HUES64 (cell line): ENCODE results near the gene KLK8.

Experiments
- H3K27ac ChIP-seq: 2 replicates; pipeline ENCODE4 v1.7.0; 2013; ENCODE audit warnings: low read depth, low read length, inconsistent platforms
- H3K27me3 ChIP-seq: 2 replicates; pipeline ENCODE4 v1.6.1; 2013; ENCODE audit warnings: mild to moderate bottlenecking, low read length; ENCODE audit not compliant: insufficient read depth
- H3K36me3 ChIP-seq: 2 replicates; pipeline ENCODE4 v1.6.1; 2013; ENCODE audit warnings: mild to moderate bottlenecking, low read length; ENCODE audit not compliant: insufficient read depth
- H3K4me1 ChIP-seq: 2 replicates; pipeline ENCODE4 v1.6.1; 2013; ENCODE audit warnings: mild to moderate bottlenecking, low read length, moderate library complexity; ENCODE audit not compliant: insufficient read depth
- H3K4me3 ChIP-seq: 2 replicates; pipeline ENCODE4 v1.5.1; 2013; ENCODE audit warnings: mild to moderate bottlenecking, low read length, moderate library complexity
- H3K9ac ChIP-seq: 2 replicates; pipeline ENCODE4 v1.6.1; 2013; ENCODE audit warnings: mild to moderate bottlenecking, low read depth, low read length
- H3K9me3 ChIP-seq: 2 replicates; pipeline ENCODE4 v1.6.1; 2013; ENCODE audit warnings: low read depth, low read length; ENCODE audit not compliant: insufficient read depth
- WGBS: fragments of 150-250, 120-280 bp; methylation state at CpG from one replicate; pipeline ENCODE4 v1.1.7; 2013; ENCODE audit warnings: missing lambda C conversion rate; 5-methylcytosine and 5-hydroxymethylcytosine counted together

KLK8 gene

GRCh38 chr19:51027873-51028272, 26.5 kb upstream of the KLK8 start:
- H3K4me3 ChIP-seq: no peak overlapping the region
- WGBS: 90% methylated on average over 5 of the region's 5 CpGs
- no peak overlapping the region for H3K27ac ChIP-seq
- H3K9me3 ChIP-seq: no peaks in the 10 kb centered on the region
- H3K27me3 ChIP-seq: no peaks in the 10 kb centered on the region
- H3K9ac ChIP-seq: no peak overlapping the region
- peaks cover 8% of the 10 kb centered on the region for H3K4me1 ChIP-seq
- H3K36me3 ChIP-seq: no peaks in the 10 kb centered on the region

GRCh38 chr19:51027126-51027806, 25.9 kb upstream of the KLK8 start:
- H3K36me3 ChIP-seq: no peaks in the 10 kb centered on the region
- 78% methylated on average over 14 of the region's 14 CpGs for WGBS

GRCh38 chr19:51026554-51026831, 25.1 kb upstream of the KLK8 start, which contains the start of gene KLK11:
TSS of gene KLK11 (minus strand) at chr19:51026616. CDS start at chr19:51025631, 985 bp downstream.
- Histone ChIP-seq H3K27me3 (no peaks in the 10 kb centered on the region), H3K4me1 (peaks cover 8% of the 10 kb centered on the region), H3K36me3 (no peaks in the 10 kb centered on the region), H3K27ac (no peak within 1 kb of the TSS), H3K9me3 (no peaks in the 10 kb centered on the region), H3K9ac (no peak within 1 kb of the TSS), H3K4me3 (no peak within 1 kb of the TSS)
- WGBS: 90% methylated on average over 11 of the region's 11 CpGs

More at GRCh38 chr19:51027126-51027806, 25.9 kb upstream of the KLK8 start:
- H3K9ac ChIP-seq: no peak overlapping the region
- no peaks in the 10 kb centered on the region for H3K27me3 ChIP-seq
- no peak overlapping the region for H3K27ac ChIP-seq
- no peak overlapping the region for H3K4me3 ChIP-seq
- H3K9me3 ChIP-seq: no peaks in the 10 kb centered on the region
- peaks cover 8% of the 10 kb centered on the region for H3K4me1 ChIP-seq

GRCh38 chr19:51025809-51026553, 24.6 kb upstream of the KLK8 start:
- Histone ChIP-seq H3K27me3 (no peaks in the 10 kb centered on the region), H3K36me3 (no peaks in the 10 kb centered on the region), H3K9ac (no peak overlapping the region), H3K4me3 (no peak overlapping the region), H3K27ac (no peak overlapping the region), H3K4me1 (peaks cover 8% of the 10 kb centered on the region), H3K9me3 (no peaks in the 10 kb centered on the region)
- WGBS: 87% methylated on average over 18 of the region's 18 CpGs

- Histone ChIP-seq H3K4me1 (peaks cover 8% of the 10 kb centered on the region), H3K4me3 (no peak overlapping the region), H3K27ac (no peak overlapping the region), H3K9me3 (no peaks in the 10 kb centered on the region), H3K27me3 (peaks cover under 1% of the 10 kb centered on the region), H3K36me3 (no peaks in the 10 kb centered on the region), H3K9ac (no peak overlapping the region)
- WGBS: 75% methylated on average over 5 of the region's 6 CpGs
Observed at GRCh38 chr19:51025401-51025800, 24.0 kb upstream of the KLK8 start.

GRCh38 chr19:51024924-51025323, 23.5 kb upstream of the KLK8 start:
- Histone ChIP-seq H3K9ac (no peak overlapping the region), H3K9me3 (no peaks in the 10 kb centered on the region), H3K36me3 (no peaks in the 10 kb centered on the region), H3K4me3 (no peak overlapping the region), H3K27me3 (peaks cover 6% of the 10 kb centered on the region), H3K27ac (no peak overlapping the region), H3K4me1 (peaks cover 8% of the 10 kb centered on the region)
- WGBS: 78% methylated on average over 5 of the region's 5 CpGs

GRCh38 chr19:51023946-51024345, 22.5 kb upstream of the KLK8 start:
- no peak overlapping the region for H3K4me3 ChIP-seq
- no peak overlapping the region for H3K9ac ChIP-seq
- no peaks in the 10 kb centered on the region for H3K36me3 ChIP-seq
- WGBS: 87% methylated on average over 11 of the region's 11 CpGs
- H3K27ac ChIP-seq: no peak overlapping the region
- H3K27me3 ChIP-seq: peaks cover 15% of the 10 kb centered on the region
- no peaks in the 10 kb centered on the region for H3K9me3 ChIP-seq
- H3K4me1 ChIP-seq: peaks cover 8% of the 10 kb centered on the region

GRCh38 chr19:51022526-51022925, 21.1 kb upstream of the KLK8 start:
- H3K36me3 ChIP-seq: no peaks in the 10 kb centered on the region
- H3K9me3 ChIP-seq: no peaks in the 10 kb centered on the region
- no peak overlapping the region for H3K9ac ChIP-seq
- H3K27me3 ChIP-seq: peaks cover 30% of the 10 kb centered on the region
- H3K4me1 ChIP-seq: peaks cover 8% of the 10 kb centered on the region
- WGBS: 79% methylated on average over 14 of the region's 14 CpGs
- H3K4me3 ChIP-seq: no peak overlapping the region
- H3K27ac ChIP-seq: no peak overlapping the region

- no peak overlapping the region for H3K4me3 ChIP-seq
- peaks cover 8% of the 10 kb centered on the region for H3K4me1 ChIP-seq
- no peaks in the 10 kb centered on the region for H3K9me3 ChIP-seq
- peaks cover 41% of the 10 kb centered on the region for H3K27me3 ChIP-seq
- no peak overlapping the region for H3K27ac ChIP-seq
- H3K9ac ChIP-seq: no peak overlapping the region
- H3K36me3 ChIP-seq: no peaks in the 10 kb centered on the region
- 47% methylated on average over 7 of the region's 7 CpGs for WGBS
Observed at GRCh38 chr19:51020988-51021651, 19.7 kb upstream of the KLK8 start.

GRCh38 chr19:51019544-51019925, 18.1 kb upstream of the KLK8 start, which contains the start of gene KLK10:
TSS of gene KLK10 (minus strand) at chr19:51019709. CDS start at chr19:51019130, 579 bp downstream.
- H3K4me3 ChIP-seq: peak within 1 kb of the TSS; percentile 54
- H3K4me1 ChIP-seq: no peaks in the 10 kb centered on the region
- no peak within 1 kb of the TSS for H3K27ac ChIP-seq
- no peaks in the 10 kb centered on the region for H3K36me3 ChIP-seq
- no peaks in the 10 kb centered on the region for H3K9me3 ChIP-seq
- H3K9ac ChIP-seq: no peak within 1 kb of the TSS
- peaks cover 43% of the 10 kb centered on the region for H3K27me3 ChIP-seq
- 13% methylated on average over 14 of the region's 14 CpGs for WGBS
